Measurements from ENCODE around the gene SLC30A2.

Gene SLC30A2

DNA sequence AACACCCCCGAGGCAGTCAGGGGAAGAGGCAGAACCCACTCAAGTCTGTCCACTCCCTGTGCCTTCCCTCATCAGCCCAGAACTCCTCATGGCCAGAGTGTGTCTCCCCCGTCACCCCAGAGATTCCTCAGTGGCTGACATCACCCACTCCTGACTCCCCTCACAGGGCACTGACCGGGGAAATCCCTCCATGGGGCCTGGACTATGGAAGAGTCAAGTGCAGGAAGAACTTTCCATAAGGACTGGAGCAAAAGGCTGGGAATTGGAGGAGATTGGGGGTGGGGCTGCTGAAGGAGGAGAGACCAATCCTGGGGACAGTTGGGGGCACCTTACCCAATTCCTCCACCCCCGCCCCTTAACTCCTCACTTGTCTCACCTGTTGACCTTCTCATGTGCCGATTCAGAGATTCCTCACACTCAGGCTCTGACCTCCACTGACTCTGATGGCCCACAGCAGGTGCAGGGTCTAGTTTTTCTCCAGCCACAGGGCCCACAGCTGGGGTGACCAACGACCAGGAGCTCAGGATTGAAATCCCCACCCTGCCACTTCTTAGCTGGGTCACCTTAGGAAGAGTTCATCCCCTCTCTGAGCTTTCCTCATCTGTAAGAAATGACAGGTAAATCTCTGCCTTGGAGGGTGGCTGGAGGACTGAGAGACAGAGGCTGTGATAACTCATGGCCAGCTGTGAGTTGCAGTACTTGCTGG is 24.8 kb downstream of the SLC30A2 start:
- no peak for DNase-seq

DNA sequence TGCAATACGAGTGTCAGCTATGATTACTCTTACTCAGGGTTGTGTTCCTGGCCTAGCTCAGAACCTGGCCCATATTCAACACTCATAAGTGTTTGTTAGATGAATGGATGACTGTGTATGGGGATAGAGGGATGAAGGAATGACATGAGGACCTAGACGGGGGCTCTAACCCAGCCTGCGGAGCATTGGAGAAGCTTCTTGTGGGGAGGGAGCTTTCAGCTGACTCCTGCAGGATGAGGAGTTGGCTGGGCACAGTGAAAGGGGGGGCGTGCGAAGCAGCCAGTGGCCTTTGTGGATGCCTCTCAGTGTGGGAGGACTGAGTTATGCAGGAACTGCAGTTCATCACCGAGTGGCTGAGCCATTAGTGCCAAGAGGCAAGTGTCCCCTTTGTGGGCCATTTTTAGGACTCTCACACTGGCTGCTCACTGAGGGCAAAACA is 25.6 kb downstream of the SLC30A2 start:
- no peak for DNase-seq

DNA sequence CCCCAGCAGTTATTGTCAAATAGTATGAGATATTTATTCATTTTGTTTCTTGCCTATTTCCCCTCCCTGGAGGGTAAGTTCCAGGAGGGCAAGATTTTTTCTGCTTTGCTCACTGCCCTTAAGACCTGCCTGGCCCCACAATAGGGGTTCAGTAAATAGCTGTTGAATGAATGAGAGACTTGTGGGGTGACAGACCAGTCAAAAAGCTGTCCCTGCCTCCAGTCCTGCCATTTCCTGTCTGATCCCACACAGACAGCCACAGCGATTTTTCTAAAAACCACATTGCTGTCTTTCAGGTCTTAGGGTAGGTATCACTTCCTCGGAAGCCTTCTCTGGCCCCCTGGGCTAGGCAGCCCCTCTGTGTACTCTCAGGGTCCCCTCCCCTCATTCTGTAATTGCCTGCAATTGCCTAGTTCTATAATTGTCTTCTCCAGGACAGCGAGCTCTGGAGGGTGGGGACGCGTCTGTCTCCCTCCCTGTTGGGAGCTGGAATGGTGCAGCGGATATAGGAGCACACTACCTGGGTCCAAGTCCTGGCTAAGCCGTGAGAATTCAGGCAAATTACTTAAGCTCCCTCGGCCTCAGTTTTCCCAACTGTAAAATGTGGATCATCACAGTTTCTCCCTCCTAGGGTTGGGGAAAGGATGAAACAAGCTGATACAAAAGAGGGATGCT is 26.1 kb downstream of the SLC30A2 start:
- DNase-seq, result no peak

DNA sequence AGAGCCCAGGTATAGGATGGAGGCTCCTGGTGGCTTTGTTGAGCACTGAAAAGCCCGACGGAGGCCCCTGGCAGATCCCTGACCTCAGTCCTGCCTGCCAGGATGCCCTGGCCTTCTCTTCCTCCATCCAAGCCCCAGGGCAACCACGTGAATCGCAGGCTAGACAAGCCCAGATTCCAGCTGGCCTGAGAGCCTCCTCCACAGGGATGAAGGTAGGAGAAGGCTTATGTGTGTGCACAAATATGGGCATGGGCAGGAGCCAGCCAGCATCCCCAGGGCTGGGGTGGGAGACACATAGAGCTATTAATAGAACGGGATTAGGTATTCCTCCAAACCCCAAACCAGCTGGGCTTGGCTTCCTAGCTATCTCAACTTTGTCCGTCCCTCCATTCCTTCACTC is 28.3 kb downstream of the SLC30A2 start:
- no peak for DNase-seq

DNA sequence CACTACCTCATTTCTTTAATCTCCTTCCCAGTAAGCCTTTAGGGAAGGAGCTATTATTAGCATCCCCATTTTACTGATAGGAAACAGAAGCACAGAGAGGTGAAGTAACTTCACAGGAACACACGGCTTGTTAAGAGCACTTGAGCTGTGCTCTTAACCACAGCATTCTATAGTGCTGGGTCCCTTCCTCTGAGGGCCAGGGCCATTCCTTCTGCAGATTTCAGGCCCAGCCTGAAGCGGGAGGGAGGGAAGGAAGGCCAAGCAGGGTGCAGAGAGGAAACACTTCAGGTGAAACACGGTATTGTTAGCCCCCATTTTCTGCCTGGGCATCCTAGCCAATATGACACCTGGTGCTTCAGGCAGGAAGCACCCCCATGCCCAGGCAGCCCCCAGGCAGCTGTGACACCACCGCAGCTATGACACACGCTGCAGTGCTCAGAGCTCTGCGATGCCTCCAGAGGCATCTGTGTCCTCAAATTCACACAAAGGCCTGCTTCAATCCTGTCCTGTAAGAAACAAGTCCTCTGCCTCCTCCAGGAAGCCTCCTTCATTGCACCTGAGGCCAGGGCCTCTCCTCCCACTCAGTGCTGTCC is 28.9 kb downstream of the SLC30A2 start:
- DNase-seq, result no peak

DNA sequence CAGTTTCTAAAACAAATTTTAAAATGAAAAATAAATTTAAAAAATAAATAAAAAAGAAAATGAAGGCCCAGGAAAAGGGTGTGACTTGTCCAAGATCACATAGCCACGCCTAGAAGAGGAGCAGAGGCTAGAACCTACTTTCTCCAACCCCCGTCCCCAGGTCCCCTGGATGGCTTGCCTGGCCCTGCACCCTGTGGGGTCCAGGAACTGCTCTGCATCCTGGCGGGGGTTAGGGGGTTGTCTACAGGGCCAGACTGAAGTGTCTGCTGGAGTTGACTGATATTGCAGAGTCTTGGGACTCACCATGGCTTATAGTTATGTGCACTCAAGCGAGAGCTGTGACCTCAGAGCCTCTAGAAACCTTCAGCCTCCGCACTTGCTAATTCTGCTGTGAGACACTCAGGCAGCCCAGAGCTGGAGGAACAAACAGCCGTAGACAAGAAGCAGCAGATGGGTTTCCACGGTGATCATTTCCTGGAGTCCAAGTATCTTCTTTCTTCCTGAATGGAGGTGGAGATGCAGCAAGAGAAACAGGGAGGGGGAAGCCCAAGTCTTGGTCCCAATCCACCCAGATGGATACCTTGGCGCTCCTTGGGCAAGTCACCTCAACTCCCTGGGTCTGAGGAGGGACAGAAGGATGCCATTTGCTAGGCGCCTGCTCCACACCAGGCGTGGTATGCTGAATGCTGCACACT is 29.5 kb downstream of the SLC30A2 start:
- DNase-seq, result no peak

DNA sequence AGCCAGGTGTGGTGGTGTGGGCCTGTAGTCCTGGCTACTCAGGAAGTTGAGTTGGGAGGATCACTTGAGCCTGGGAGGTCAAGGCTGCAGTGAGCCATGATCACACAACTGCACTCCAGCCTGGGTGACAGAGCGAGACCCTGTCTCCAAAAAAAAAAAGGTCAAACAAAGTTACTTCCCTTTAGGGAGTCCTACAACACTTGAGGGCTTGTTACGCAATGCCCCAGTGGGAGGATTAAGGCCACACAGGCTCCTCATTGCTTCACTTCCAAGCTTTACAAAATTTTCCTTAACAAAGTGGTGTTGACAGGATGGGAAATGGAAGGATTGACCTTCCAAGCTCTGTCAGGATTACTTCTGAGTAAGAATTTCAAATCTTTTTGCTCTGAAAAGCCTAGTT is 30.6 kb downstream of the SLC30A2 start:
- DNase-seq, result no peak

DNA sequence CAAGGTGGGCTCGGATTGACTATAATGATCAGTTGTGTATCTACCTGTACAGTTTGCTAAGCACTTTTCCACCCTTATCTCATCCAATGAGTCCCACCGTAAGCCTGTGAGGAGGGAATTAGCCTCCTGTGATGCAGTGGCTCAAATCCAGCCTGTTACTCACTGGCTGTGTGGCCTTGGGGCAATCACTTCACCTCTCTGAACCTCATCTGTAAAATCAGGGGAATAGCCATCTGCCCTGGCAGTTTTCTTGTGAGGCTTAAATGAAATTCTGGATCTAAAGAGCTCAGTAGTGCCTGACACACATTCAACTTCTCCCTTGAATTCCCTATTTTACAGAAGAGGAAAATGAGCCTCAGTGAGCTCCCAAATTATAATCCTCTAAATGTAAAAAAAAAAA is 31.7 kb downstream of the SLC30A2 start:
- DNase-seq, result no peak

DNA sequence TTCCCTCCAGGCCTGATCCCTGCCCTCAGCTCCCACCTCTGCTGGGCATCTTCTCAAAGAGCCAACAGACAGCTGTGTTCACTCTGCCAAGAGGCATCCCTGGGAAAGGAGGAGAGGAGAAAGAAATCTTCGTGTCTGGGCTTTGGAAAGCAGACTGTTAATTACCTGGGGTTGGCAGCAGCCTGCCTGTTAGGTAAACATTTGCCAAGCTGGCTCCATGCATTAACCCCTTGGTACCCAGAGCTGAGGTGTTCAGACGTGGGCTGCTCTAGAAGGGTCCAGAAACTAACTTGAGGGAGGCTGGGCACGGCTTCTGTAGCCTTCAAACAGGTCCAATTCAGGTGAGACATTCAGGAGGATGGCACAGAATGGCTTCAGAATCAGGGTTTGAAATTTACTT is 33.1 kb downstream of the SLC30A2 start:
- DNase-seq, result no peak

DNA sequence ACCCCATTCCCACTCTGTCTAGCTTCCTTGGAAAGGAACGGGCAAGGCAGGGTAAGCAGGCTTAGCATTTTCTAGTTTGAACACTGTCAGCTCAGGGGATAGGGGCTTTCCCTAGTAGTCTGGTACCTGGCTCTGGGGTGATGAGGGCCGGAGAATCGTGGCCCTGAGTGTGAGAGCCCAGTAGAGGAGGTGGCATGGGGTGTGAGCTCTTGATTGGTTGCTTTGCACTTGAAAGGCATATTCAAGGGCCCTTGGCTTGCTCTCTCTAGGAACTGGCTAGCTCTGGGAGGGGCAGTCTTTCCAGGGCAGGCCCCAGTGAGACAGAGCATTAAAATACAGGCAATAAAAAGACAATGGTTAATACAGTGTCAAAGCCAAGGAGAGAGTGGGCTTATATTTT is 35.1 kb downstream of the SLC30A2 start:
- DNase-seq, result peak; percentile 66

DNA sequence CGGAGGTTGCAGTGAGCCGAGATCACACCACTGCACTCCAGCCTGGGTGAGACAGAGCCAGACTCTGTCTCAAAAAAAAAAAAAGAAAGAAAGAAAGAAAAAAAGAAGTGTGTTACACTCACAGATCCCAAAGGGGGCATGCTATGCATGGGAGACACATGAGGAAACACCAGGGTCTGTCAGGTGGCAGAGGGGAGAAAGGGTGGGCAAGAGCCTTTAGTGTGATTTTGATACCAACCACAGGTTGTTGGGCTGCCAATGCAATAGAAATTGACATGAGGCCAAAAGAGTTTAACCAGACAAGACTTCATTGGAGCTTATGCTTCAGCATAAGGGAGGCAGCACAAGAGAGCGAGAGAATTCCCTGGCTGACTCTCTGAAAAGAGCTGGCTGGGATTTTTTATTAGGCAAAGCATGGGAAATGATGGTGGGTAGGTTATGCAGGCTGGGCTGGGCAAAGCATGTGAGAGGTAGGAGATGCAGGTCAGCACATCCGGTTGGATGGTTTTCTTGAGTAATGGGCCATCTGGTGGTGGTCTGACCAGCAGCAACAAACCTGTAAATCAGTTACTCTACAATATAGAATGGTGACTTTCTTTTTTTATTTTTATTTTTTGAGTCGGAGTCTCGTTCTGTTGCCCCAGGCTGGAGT is 36.0 kb downstream of the SLC30A2 start:
- peak; percentile 63 for DNase-seq

DNA sequence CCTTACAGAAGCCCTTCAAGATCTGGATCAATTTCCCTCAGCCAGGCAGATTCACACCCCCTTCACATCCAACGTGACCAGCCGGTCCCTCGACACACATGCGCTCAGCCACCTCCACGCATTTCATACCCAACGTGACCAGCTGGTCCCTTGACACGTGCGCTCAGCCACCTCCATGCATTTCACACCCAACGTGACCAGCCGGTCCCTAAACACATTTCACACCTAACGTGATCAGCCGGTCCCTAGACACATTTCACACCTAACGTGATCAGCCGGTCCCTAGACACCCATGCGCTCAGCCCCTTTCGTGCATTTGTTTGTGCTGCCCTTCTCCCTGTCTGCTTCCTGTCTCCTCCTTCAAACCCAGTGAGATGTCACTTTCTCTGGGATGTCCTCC is 39.2 kb downstream of the SLC30A2 start:
- no peak for DNase-seq

DNA sequence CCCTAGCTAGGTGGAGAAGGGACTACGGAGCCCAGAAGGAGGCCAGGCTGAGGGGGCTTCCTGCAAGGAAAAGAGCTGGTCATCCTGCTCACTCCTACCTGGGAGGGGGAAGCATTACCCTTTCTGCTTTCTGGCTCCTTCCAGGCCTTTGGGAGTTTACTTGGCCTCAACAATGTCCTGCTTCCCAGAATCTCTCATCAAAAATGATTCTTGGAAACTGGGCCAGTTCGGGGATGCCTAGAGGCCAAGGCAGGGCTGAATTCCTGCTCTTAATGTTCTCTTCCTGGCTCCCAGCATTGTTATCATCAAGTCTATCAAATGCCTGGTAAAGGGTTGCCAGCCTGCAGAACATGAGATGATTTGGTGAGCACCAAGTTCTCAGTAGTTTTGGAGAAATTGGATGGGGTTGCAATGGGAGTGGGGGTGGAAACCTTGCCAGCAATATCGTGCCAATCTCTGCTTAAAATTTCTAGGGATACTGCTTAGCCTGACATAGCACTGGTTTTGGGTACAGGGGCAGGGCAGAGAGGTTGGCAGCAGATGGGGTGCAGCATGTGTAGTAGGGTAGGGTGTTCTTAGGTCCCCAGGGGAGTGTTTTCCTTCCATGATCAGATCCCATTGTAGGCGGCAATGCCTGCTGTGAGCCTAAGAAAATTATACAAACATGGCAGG is 40.3 kb downstream of the SLC30A2 start:
- DNase-seq, result no peak

DNA sequence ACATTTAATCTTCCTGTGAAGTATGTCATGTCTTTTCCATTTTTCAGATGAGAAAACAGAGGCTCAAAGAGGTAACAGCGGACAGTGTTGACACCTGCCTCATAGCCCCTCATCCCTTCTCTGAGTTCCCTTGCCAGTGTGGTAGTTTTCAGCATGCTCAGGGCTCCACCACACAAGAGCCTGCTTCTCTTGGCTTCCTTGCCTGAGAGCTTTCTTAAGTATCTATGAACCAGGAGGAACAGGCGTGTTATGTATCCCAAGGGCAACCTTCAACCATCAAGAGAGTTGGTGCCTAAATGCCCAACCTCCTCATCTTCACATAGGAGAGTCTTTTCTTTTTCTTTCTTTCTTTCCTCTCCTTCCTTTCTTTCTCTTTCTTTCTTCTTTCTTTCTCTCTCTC is 42.2 kb downstream of the SLC30A2 start:
- DNase-seq, result no peak

DNA sequence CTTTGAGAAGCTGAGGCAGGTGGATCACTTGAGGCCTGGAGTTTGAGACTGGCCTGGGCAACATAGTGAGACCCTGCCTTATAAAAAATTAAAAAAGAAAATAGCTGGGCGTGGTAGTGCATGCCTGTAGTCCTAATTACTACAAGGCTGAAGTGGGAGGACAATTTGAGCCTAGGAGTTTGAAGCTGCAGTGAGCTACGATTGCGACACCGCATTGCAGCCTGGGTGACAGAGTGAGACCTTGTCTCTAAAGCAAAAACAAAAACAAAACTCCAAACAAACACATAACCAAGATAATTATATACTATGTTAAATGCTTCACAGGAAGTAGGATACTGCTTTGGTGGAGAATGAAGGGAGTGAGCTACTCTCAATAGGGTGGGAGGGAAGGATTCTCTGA is 42.7 kb downstream of the SLC30A2 start:
- no peak for DNase-seq

DNA sequence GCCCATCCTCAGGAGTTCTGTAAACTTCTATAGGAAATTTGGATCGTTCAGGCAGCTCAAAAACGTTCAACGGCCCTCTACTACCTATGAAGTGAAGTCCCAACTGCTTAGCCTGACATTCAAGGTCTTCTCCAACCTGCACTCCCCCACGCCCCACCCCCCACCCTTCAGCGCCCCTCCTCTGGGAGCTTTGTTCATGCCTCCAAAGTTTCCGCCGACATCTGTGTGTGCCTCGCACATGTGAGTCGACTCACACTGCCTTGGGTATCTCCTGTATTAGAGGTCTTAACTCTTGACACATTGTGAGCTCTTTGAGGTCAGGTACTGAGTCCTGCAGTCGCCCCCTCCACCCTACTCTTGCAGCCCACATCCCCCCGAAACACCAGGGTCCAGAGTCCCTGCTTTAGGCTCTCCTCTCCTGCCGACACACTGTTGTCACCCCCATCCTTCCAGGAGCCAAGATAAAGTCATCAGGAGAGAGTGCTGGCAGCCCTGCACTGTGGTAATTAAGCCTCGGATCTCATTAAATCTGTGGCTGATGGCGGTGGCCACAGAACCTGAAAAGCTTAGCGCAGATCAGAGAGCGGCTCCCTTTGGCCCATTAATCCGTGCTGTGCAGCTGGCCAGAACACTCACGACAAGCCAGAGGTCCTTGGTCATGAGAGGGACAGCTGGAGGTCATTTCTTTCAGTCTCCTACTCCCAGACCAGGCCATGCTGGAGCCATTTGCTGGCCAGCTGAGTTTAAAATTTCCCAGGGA is 46.7 kb downstream of the SLC30A2 start:
- no peak for DNase-seq

DNA sequence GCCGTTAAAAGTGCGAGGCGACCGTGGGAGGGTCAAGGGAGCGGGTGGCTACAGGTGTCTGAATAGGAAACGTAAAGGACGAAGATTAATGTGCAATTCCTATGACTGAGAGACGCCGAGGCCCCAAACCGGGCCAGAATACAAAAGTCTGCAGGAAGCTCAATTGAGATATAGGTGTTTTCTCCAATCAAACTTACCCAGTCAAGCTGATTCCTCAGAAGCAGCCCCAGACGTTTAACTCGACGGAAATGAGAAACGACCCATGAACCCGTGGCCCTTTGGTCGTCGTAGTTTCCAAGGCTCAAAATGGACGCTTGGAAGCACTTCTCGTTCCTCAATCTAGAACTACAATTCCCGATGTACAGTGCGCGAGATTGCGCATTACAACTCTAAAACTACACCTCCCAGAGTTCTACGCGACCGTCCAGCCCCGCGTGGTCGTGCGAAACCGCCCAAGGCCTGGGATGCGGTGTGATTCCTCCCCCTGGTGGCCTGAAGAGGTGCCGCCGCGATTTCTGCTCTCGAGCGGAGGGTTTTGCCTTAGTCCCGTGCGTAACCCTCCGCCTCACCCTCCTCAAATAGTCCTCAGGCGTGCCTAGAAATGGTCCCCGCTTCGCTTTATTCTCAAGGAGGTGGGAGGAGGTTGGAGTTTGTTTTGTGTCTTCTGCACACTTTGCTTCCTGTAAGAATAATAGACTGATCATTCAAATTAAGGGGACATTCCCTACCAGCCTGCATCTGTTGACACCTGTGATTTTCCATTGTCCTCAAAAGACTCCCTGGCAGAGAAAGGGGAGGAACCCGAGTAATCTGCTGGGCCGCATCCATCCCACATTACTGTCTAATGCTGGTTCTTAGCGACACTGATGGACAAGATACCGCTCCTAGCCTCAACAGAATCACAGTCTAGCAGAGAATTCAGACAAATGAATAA is 47.8 kb downstream of the SLC30A2 start, which contains the start of gene PAFAH2:
Gene PAFAH2, minus strand, starts transcription at position 236 of the 934 bp plus-strand sequence. CDS start 7,247 bp downstream, outside the sequence.
- DNase-seq, result peak; percentile 100

DNA sequence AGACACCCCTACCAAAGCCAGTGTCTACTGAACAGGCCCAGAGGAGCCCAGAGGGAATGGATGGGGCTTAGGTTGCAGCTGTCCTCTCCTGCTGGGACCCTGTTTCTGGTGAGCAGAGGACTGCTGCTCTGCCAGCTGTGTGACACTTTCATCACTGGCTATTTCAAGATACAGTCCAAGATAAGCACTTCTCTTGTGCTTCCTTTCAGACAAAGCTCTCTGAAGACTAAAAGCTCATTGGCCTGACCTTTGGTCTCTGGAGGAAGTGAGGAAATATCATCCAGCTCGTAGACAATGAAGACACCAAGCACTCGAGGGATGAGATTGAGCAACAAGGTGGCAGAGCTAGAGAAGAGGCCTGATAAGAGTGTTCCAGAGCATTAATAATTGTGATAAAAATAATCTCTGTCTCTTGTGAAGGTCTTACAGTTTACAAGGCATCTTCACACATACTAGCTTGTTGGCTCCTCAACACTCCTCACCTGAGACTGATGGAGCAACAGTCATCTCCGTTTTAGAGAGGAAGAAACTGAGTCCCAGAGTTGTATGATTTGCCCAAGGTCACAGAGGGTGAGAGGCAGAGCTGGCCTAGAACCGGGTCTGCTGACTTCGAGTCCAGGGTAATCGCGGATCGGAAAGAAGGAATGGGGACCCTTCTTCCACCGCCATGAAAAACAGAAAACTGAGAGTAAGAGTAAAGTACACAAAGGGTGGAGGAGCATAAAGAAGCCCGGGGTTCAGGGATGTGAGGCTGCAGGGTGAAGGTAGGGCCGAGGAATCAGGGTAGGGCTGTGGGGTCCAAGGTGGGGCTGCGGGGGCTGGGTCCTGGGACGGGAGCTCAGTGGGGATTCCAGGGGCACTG is 48.7 kb downstream of the SLC30A2 start:
- DNase-seq, result peak; percentile 52

DNA sequence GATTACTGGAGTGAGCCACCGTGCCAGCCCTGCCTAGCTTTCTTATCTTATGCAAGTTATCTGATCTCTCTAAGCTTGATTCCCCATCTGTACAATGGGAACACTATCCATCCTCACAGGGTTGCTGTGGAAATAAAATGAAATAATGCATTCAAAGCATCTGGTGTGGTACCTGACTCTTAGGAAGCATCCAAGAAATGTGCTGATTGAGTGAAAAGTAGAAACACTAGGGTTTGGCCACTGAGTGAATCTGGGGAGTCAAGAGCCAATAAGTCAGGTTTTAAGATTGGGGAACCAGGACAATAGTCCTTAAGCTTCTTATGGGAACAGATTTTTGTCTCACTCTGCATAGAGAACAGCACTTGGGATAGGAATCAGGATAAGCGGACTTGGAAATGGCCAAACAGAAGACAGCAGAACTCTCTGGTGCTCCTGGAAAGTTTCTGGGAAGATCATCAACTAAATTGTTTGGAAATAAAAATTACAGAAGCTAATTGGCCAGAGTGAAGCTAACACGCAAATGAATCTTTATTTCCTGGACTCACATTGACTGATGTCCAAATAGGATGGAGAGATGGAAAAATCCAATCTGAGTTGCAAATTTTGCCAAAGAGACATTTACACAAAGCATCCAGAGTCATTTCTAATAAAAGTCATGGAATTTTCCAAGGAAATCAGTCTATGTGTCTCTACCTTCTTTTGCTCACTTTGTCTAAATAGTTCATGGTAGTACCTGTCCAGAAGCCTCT is 51.3 kb downstream of the SLC30A2 start:
- DNase-seq, result no peak
